Forelimb muscle (tissue), 1 donor: ENCODE results near the gene PDPR. TPM values are rescaled to one million over a fixed set of nuclear protein-coding genes. Genes with fewer than 3 reads are reported as not detected.
"Not testable (repeated sequence)": the region's sequence is repeated elsewhere in the genome, so short reads cannot be mapped to it uniquely, and the experiment has no call there.

Source experiments
- DNase-seq: peaks from one replicate; pipeline ENCODE4 v3.0.0-alpha.2; 2013; ENCODE audit warnings: low read depth
- polyA plus RNA-seq: library from polyadenylated mRNA; unstranded; fragments of 120-200 nt; gene quantifications from one replicate; pipeline ENCODE4 v1.2.1, GENCODE V29; 2013; ENCODE audit not compliant: insufficient read length

Gene PDPR
- polyA plus RNA-seq, 1 donor = 24.5 TPM

- DNase-seq = not testable (repeated sequence)
Measured at GRCh38 chr16:70127706-70128105, 13.6 kb downstream of the PDPR start.

- DNase-seq = not testable (repeated sequence)
Measured at GRCh38 chr16:70128844-70129243, 14.7 kb downstream of the PDPR start.

GRCh38 chr16:70135796-70136195, 21.7 kb downstream of the PDPR start:
- not testable (repeated sequence) for DNase-seq

GRCh38 chr16:70136595-70136994, 22.5 kb downstream of the PDPR start:
- DNase-seq = not testable (repeated sequence)

- DNase-seq = not testable (repeated sequence)
Measured at GRCh38 chr16:70142739-70143138, 28.6 kb downstream of the PDPR start.

GRCh38 chr16:70143231-70143895, 29.2 kb downstream of the PDPR start:
- not testable (repeated sequence) for DNase-seq

- DNase-seq = not testable (repeated sequence)
Measured at GRCh38 chr16:70147853-70148252, 33.7 kb downstream of the PDPR start.

- DNase-seq = not testable (repeated sequence)
Measured at GRCh38 chr16:70148453-70148852, 34.3 kb downstream of the PDPR start.

GRCh38 chr16:70149296-70149695, 35.2 kb downstream of the PDPR start:
- not testable (repeated sequence) for DNase-seq

- DNase-seq = no peak
Measured at GRCh38 chr16:70151391-70151790, 37.3 kb downstream of the PDPR start.

- DNase-seq = no peak
Measured at GRCh38 chr16:70151941-70152509, 37.9 kb downstream of the PDPR start.

GRCh38 chr16:70152578-70153302, 38.6 kb downstream of the PDPR start:
- no peak for DNase-seq

GRCh38 chr16:70154736-70155135, 40.6 kb downstream of the PDPR start:
- not testable (repeated sequence) for DNase-seq

GRCh38 chr16:70156207-70156978, 42.3 kb downstream of the PDPR start:
- DNase-seq = no peak

GRCh38 chr16:70157105-70157476, 43.0 kb downstream of the PDPR start:
- DNase-seq = no peak

- DNase-seq = no peak
Measured at GRCh38 chr16:70157477-70158260, 43.5 kb downstream of the PDPR start.

GRCh38 chr16:70158261-70158939, 44.3 kb downstream of the PDPR start:
- DNase-seq = no peak

GRCh38 chr16:70159355-70160348, 45.5 kb downstream of the PDPR start:
- DNase-seq = no peak

- no peak for DNase-seq
Measured at GRCh38 chr16:70160388-70160787, 46.3 kb downstream of the PDPR start.
